Uterus (tissue), 2 donors: ENCODE data around the gene TRABD2B.

Source experiments
- POLR2A ChIP-seq, 2 donors: fragments of 450-650 bp; IDR thresholded peaks; one replicate each; pipeline ENCODE4 v1.6.1; 2016; ENCODE audit warnings: antibody characterized with exemption in 2 of 2, mild to moderate bottlenecking in 1 of 2, moderate library complexity in 1 of 2
- TF ChIP-seq, protein P1 (sequence below), 4 experiments: fragments of 200-600 bp in 2 of 4; fragments of 450-650 bp in 2 of 4; sonication (generic) in 2 of 4; IDR thresholded peaks; one replicate each; pipeline ENCODE4 v1.5.1; 2016 to 2019; ENCODE audit warnings: antibody characterized with exemption in 4 of 4, mild to moderate bottlenecking in 2 of 4, moderate library complexity in 1 of 4

DNA sequence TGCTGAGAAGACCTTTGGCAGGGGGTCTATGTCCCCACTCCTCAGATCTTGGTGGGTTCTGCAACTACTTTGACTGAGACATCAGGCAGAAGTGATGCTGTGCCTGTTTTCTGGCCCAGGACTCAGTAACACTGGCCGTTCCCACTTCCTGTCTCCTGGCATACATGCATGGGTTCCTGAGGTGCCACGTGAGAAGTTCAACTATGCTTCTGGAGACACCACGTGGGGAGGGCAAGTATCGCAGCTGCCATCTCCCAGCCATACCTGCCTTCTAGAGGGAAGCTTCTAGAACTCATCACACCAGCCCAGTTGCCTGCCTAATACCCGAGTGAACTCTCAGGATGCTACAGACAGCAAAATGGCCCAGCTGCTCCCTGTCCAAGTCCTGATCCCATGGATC lies 65.8 kb downstream of the TRABD2B start:
- TF ChIP-seq, protein P1, sequence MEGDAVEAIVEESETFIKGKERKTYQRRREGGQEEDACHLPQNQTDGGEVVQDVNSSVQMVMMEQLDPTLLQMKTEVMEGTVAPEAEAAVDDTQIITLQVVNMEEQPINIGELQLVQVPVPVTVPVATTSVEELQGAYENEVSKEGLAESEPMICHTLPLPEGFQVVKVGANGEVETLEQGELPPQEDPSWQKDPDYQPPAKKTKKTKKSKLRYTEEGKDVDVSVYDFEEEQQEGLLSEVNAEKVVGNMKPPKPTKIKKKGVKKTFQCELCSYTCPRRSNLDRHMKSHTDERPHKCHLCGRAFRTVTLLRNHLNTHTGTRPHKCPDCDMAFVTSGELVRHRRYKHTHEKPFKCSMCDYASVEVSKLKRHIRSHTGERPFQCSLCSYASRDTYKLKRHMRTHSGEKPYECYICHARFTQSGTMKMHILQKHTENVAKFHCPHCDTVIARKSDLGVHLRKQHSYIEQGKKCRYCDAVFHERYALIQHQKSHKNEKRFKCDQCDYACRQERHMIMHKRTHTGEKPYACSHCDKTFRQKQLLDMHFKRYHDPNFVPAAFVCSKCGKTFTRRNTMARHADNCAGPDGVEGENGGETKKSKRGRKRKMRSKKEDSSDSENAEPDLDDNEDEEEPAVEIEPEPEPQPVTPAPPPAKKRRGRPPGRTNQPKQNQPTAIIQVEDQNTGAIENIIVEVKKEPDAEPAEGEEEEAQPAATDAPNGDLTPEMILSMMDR (IDR thresholded peaks at IDR 0.05): peak in 1 of 4 experiments; percentile 5
- TF ChIP-seq POLR2A (IDR thresholded peaks at IDR 0.05): no peak
